ENCODE data around the gene REXO2.

REXO2 gene

GRCh38 chr11:114439229-114440120 is at the start of gene REXO2:
Gene REXO2, plus strand, starts transcription at chr11:114439467. Its CDS starts 62 bp downstream, at chr11:114439529.
- DNase-seq: peak; percentile 96

GRCh38 chr11:114392735-114393667 is 46.3 kb upstream of the REXO2 start:
- DNase-seq: no peak

- no peak for DNase-seq
Observed at GRCh38 chr11:114395736-114396135, 43.5 kb upstream of the REXO2 start.

GRCh38 chr11:114396916-114397315 is 42.4 kb upstream of the REXO2 start:
- no peak for DNase-seq

- DNase-seq: no peak
Observed at GRCh38 chr11:114397349-114397982, 41.8 kb upstream of the REXO2 start.

- DNase-seq: peak; percentile 54
Observed at GRCh38 chr11:114398303-114398920, 40.9 kb upstream of the REXO2 start.

GRCh38 chr11:114399490-114400215 is 39.6 kb upstream of the REXO2 start:
- peak; percentile 67 for DNase-seq

- DNase-seq: peak; percentile 99
Observed at GRCh38 chr11:114400216-114400914, 38.9 kb upstream of the REXO2 start, which contains the start of the genes C11orf71 and RBM7. Gene C11orf71, minus strand, starts transcription at chr11:114400511. Its CDS starts 180 bp downstream, at chr11:114400331. Gene RBM7, plus strand, starts transcription at chr11:114400666. Its CDS starts 6 bp downstream, at chr11:114400672.

- DNase-seq: no peak
Observed at GRCh38 chr11:114400915-114401223, 38.4 kb upstream of the REXO2 start.

- no peak for DNase-seq
Observed at GRCh38 chr11:114401311-114401710, 38.0 kb upstream of the REXO2 start.

- no peak for DNase-seq
Observed at GRCh38 chr11:114412946-114413345, 26.3 kb upstream of the REXO2 start.

GRCh38 chr11:114413958-114414357 is 25.3 kb upstream of the REXO2 start:
- no peak for DNase-seq

- DNase-seq: peak; percentile 11
Observed at GRCh38 chr11:114416441-114416961, 22.8 kb upstream of the REXO2 start.

GRCh38 chr11:114426280-114426679 is 13.0 kb upstream of the REXO2 start:
- no peak for DNase-seq

GRCh38 chr11:114430290-114430689 is 9.0 kb upstream of the REXO2 start:
- DNase-seq: no peak

GRCh38 chr11:114432893-114433292 is 6.4 kb upstream of the REXO2 start:
- no peak for DNase-seq

GRCh38 chr11:114433376-114433775 is 5.9 kb upstream of the REXO2 start:
- DNase-seq: no peak

GRCh38 chr11:114438303-114438702 is 964 bp upstream of the REXO2 start:
- DNase-seq: no peak

- DNase-seq: peak; percentile 24
Observed at GRCh38 chr11:114440121-114440860, 1.0 kb downstream of the REXO2 start.

All from HCEC 1CT (cell line).